GM12892 (cell line): Measurements from ENCODE around the gene EBP.

Source experiments
- POLR2A ChIP-seq: IDR thresholded peaks from 2 replicates; pipeline ENCODE4 v1.6.1; 2011; ENCODE audit warnings: low read depth, low read length, control low read depth
- POLR2AphosphoS5 ChIP-seq: IDR thresholded peaks from 2 replicates; pipeline ENCODE4 v1.6.1; 2011; ENCODE audit warnings: low read depth, low read length, control low read depth
- TAF1 ChIP-seq: IDR thresholded peaks from 2 replicates; pipeline ENCODE4 v1.6.1; 2011; ENCODE audit warnings: low read depth, mild to moderate bottlenecking, control low read depth, low read length, borderline replicate concordance

DNA sequence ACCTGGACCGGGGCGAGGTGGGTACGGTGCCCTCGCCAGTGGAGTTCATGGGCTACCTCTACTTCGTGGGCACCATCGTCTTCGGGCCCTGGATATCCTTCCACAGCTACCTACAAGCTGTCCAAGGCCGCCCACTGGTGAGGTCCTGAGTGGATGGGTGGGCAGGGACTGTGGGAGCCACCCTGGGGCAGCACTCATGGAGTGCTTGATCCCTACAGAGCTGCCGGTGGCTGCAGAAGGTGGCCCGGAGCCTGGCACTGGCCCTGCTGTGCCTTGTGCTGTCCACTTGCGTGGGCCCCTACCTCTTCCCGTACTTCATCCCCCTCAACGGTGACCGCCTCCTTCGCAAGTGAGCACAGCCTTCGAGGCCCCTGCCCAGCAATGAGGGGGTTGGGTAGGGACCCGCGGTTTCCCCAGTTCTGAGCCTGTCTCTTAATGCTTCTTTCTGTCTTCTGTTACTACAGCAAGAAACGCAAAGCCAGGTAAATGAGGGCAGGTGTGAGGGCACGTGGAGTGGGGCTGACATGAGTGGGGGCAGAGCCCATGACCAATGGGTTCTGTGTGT is 9.2 kb upstream of the EBP start:
- TF ChIP-seq POLR2A (no peak), POLR2AphosphoS5 (no peak), TAF1 (no peak)
